Right atrium auricular region (tissue), 2 donors: ENCODE results near the gene ZG16. TPM values are rescaled to one million over a fixed set of nuclear protein-coding genes. Genes with fewer than 3 reads are reported as not detected.

Source experiments
- DNase-seq: peaks from one replicate; pipeline ENCODE4 v3.0.0-alpha.2; 2019; ENCODE audit warnings: low spot score
- H3K27ac ChIP-seq, 2 donors: fragments of 200-600 bp; sonication (generic); 1 replicate in 1 of 2; 2 replicates in 1 of 2; pipeline ENCODE4 v1.5.1; 2016 to 2019
- H3K27me3 ChIP-seq, 2 donors: fragments of 200-600 bp; sonication (generic); one replicate each; pipeline versions ENCODE4 v1.5.1 to v1.6.0; 2017 to 2019
- H3K36me3 ChIP-seq: fragments of 200-600 bp; sonication (generic); one replicate; pipeline ENCODE4 v1.5.1; 2016
- H3K4me1 ChIP-seq, 2 donors: fragments of 200-600 bp; sonication (generic); one replicate each; pipeline versions ENCODE4 v1.5.1 to v1.6.0; 2017 to 2019
- H3K4me3 ChIP-seq, 2 donors: fragments of 200-600 bp; sonication (generic); 1 replicate in 1 of 2; 2 replicates in 1 of 2; pipeline ENCODE4 v1.5.1; 2017 to 2019; ENCODE audit warnings: mild to moderate bottlenecking in 1 of 2, moderate library complexity in 1 of 2
- H3K9me3 ChIP-seq, 2 donors: fragments of 200-600 bp; sonication (generic); one replicate each; pipeline ENCODE4 v1.5.1; 2019
- CTCF ChIP-seq, 2 donors: fragments of 200-600 bp; sonication (generic); IDR thresholded peaks; one replicate each; pipeline ENCODE4 v1.5.1; 2019; ENCODE audit warnings: antibody characterized with exemption in 2 of 2
- total RNA-seq, 2 donors: library from RNA; depleted of rRNA; stranded (reverse); fragments of >200 nt; gene quantifications; one replicate each; pipeline ENCODE4 v1.1.0, GENCODE V29; 2016

ZG16 gene
- total RNA-seq, 2 donors from 2014 or later = not detected

GRCh38 chr16:29820730-29821642 is 42.9 kb downstream of the ZG16 start:
- Histone ChIP-seq H3K9me3 (no peaks in the 10 kb centered on the region), H3K4me3 (peak overlapping the region; percentile 66 to 74), H3K36me3 (peaks cover 10% of the 10 kb centered on the region), H3K4me1 (peaks cover 0 to 81% of the 10 kb centered on the region in 2 donors), H3K27ac (peak overlapping the region; percentile 81 to 84), H3K27me3 (no peaks in the 10 kb centered on the region)
- DNase-seq = no peak
- TF ChIP-seq CTCF (IDR thresholded peaks at IDR 0.05) = no peak

GRCh38 chr16:29821643-29822115 is 43.6 kb downstream of the ZG16 start:
- Histone ChIP-seq H3K4me3 (peak overlapping the region; percentile 66 to 74), H3K4me1 (peaks cover 0 to 80% of the 10 kb centered on the region in 2 donors), H3K27me3 (no peaks in the 10 kb centered on the region), H3K27ac (peak overlapping the region; percentile 81 to 84), H3K36me3 (peaks cover 10% of the 10 kb centered on the region), H3K9me3 (no peaks in the 10 kb centered on the region)
- TF ChIP-seq CTCF (IDR thresholded peaks at IDR 0.05) = no peak
- no peak for DNase-seq

- H3K9me3 ChIP-seq = no peaks in the 10 kb centered on the region
- no peak for TF ChIP-seq CTCF (IDR thresholded peaks at IDR 0.05)
- peak overlapping the region; percentile 81 to 82 for H3K27ac ChIP-seq
- H3K4me3 ChIP-seq = no peak overlapping the region
- H3K27me3 ChIP-seq = no peaks in the 10 kb centered on the region
- DNase-seq = no peak
- H3K36me3 ChIP-seq = no peaks in the 10 kb centered on the region
- H3K4me1 ChIP-seq = peaks cover 0 to 62% of the 10 kb centered on the region in 2 donors
Measured at GRCh38 chr16:29824589-29825144, 46.6 kb downstream of the ZG16 start.

- Histone ChIP-seq H3K4me3 (no peak overlapping the region), H3K27ac (peak overlapping the region; percentile 81 to 82), H3K36me3 (no peaks in the 10 kb centered on the region), H3K4me1 (peaks cover 0 to 55% of the 10 kb centered on the region in 2 donors), H3K27me3 (no peaks in the 10 kb centered on the region), H3K9me3 (no peaks in the 10 kb centered on the region)
- TF ChIP-seq CTCF (IDR thresholded peaks at IDR 0.05) = no peak
- peak; percentile 81 for DNase-seq
Measured at GRCh38 chr16:29825145-29826044, 47.3 kb downstream of the ZG16 start.

- Histone ChIP-seq H3K27ac (peak overlapping the region; percentile 81 to 82), H3K4me3 (no peak overlapping the region), H3K36me3 (peaks cover 6% of the 10 kb centered on the region), H3K27me3 (no peaks in the 10 kb centered on the region), H3K9me3 (no peaks in the 10 kb centered on the region), H3K4me1 (peaks cover 0 to 48% of the 10 kb centered on the region in 2 donors)
- no peak for DNase-seq
- no peak for TF ChIP-seq CTCF (IDR thresholded peaks at IDR 0.05)
Measured at GRCh38 chr16:29826342-29826695, 48.3 kb downstream of the ZG16 start.
